Mucosa of descending colon (tissue), 3 donors: ENCODE data around the gene CCDC186. TPM values are rescaled to one million over a fixed set of nuclear protein-coding genes. Genes with fewer than 3 reads are reported as not detected.
A peak's percentile ranks its signal among the peaks of the same experiment; 100 is the strongest.

ENCODE experiments used
- ATAC-seq: fragments of 200-7000 bp; cut with Tn5 transposase; one replicate; pipeline ENCODE4 v1.9.1; 2020; ENCODE audit warnings: mild to moderate bottlenecking, moderate library complexity
- DNase-seq, 3 donors: peaks; one replicate each; pipeline ENCODE4 v3.0.0-alpha.2; 2020
- H3K36me3 ChIP-seq: fragments of 200-600 bp; one replicate; pipeline ENCODE4 v1.8.0; 2021; ENCODE audit warnings: low read depth, mild to moderate bottlenecking
- H3K4me1 ChIP-seq: fragments of 200-600 bp; one replicate; pipeline ENCODE4 v1.8.0; 2021; ENCODE audit warnings: low read depth, mild to moderate bottlenecking
- H3K4me3 ChIP-seq: fragments of 200-600 bp; one replicate; pipeline ENCODE4 v1.8.0; 2021; ENCODE audit warnings: mild to moderate bottlenecking
- H3K9me3 ChIP-seq: fragments of 200-600 bp; one replicate; pipeline ENCODE4 v1.8.0; 2021; ENCODE audit warnings: mild to moderate bottlenecking
- CTCF ChIP-seq: fragments of 200-600 bp; IDR thresholded peaks from one replicate; pipeline ENCODE4 v1.8.0; 2022; ENCODE audit warnings: antibody characterized with exemption, mild to moderate bottlenecking
- intact Hi-C, 2 donors: fragments of 100-400 bp; cut with DNase I in 1 of 2; cut with micrococcal nuclease in 1 of 2; formaldehyde crosslinking; loops; one replicate each; pipeline versions ENCODE4 v1.11.0 to v1.11.1; 2022; cut with DNase I, micrococcal nuclease
- total RNA-seq, 3 donors: library from RNA; stranded (reverse); fragmentation: NEBNext Ultra II Directional in 2 of 3; extraction: Animal tissue kit (Norgen Biotek cat#: 25700) in 2 of 3; gene quantifications; one replicate each; pipeline versions ENCODE4 v1.2.1 to v1.2.4, GENCODE V29; 2021 to 2023
- donor health status: DM: no; HTN: no; CAD: no; lungs with moderate emphysema.
- donor health status: DM: no; HTN: no; CAD: no.
- donor health status: DM: no; HTN: yes; CAD: no.

CCDC186 gene
- total RNA-seq, 3 donors from 2014 or later = 36.4 to 54.8 (median 53.6) TPM

DNA sequence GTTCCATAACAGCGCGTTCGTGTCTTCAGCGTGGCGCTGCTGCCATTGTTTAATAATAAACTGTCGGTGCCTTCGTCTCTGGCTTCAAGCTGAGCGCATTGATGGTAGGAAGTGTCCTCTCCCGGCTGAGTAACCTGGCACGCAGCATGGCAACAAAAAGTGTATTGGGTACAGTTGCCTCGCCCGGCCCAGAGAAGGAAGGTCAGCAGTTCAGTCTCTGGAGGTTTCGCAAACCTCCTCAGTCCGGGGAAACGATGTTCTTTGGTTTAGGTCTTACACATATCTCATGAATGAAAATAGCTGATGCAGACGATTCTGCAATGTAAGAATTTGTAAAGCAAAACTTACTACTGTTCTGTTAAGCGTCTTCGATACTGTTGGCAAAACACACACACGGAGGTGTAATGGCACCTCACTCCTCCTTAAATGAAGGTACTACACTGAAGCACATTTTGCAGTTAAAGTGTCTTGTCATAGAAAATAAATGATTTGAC lies 739 bp upstream of the CCDC186 start:
- TF ChIP-seq CTCF = no peak
- no peak for DNase-seq
- Histone ChIP-seq H3K4me1 (peaks cover 10% of the 10 kb centered on the region), H3K9me3 (no peaks in the 10 kb centered on the region), H3K36me3 (no peaks in the 10 kb centered on the region), H3K4me3 (peak overlapping the region; percentile 92)
- ATAC-seq = peak; percentile 71
- intact Hi-C loops = no loop called here

GRCh38 chr10:114173603-114173920 lies 441 bp downstream of the CCDC186 start:
- H3K4me3 ChIP-seq = peak overlapping the region; percentile 92
- peaks cover 9% of the 10 kb centered on the region for H3K9me3 ChIP-seq
- ATAC-seq (peak; percentile 5), DNase-seq (no peak)
- intact Hi-C loops = no loop called here
- H3K36me3 ChIP-seq = no peaks in the 10 kb centered on the region
- no peak for TF ChIP-seq CTCF
- H3K4me1 ChIP-seq = peaks cover 10% of the 10 kb centered on the region

DNA sequence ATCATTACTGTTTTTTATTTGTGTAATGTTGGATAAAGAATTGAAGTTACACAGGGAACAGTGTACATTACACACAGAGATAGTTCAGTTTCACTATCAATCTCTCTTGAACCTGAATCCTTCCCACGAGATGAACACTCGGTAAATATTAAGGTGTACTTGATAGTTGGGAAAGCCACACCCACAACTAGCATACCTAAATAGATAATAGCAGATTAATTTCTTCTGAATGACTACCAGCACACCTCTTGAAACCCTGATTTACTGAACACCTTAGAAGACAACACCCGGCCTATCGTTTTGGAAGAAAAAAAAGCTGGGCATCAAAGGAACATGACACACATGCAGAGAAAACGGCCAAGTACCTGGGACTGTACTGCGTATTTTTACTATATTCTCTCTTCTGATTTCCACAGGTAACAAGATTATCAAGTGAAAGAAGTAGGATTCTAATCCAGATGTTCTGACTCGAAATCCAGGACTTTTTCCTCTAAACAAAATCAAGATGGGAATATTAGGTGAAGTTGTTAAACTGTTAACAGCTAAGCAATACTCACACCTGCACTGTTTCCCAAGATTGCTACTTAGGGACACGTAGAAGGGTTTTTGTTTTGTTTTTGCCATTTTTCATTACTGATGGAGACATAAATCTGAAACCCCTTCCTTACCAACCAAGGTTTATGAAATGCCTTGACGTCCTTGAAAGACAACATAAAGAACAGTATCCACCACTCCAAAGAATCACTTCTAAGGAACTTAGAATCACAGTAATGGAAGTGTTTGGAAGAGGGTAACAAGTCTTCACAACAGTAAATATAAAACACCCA lies 1.0 kb downstream of the CCDC186 start:
- DNase-seq (no peak), ATAC-seq (no peak)
- no peak for TF ChIP-seq CTCF
- Histone ChIP-seq H3K36me3 (no peaks in the 10 kb centered on the region), H3K4me1 (peaks cover 10% of the 10 kb centered on the region), H3K4me3 (peak overlapping the region; percentile 92), H3K9me3 (peaks cover 12% of the 10 kb centered on the region)
- intact Hi-C loops = no loop called here

DNA sequence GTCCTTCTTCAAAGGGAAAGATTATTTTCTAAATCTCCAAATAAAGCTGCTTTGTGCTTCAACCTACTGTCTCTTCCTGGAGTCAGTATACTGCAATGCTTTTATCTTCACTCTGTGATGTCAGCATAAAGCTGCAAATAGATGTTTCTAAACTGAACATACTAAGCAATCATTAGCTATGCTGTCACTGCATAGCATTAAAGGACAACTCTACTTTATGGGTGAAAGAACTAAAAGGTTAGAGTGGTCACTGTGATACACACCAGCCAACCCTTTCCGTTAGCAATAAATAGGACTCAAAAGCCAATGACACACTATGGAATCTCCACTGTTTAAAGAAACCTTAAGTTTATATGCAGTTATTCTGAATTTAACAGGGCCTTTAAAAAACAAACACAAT lies 1.8 kb downstream of the CCDC186 start:
- no peak for ATAC-seq
- no peak overlapping the region for H3K4me3 ChIP-seq
- H3K9me3 ChIP-seq = peaks cover 12% of the 10 kb centered on the region
- intact Hi-C loops = no loop called here
- no peak for DNase-seq
- H3K4me1 ChIP-seq = peaks cover 11% of the 10 kb centered on the region
- no peak for TF ChIP-seq CTCF
- H3K36me3 ChIP-seq = no peaks in the 10 kb centered on the region

DNA sequence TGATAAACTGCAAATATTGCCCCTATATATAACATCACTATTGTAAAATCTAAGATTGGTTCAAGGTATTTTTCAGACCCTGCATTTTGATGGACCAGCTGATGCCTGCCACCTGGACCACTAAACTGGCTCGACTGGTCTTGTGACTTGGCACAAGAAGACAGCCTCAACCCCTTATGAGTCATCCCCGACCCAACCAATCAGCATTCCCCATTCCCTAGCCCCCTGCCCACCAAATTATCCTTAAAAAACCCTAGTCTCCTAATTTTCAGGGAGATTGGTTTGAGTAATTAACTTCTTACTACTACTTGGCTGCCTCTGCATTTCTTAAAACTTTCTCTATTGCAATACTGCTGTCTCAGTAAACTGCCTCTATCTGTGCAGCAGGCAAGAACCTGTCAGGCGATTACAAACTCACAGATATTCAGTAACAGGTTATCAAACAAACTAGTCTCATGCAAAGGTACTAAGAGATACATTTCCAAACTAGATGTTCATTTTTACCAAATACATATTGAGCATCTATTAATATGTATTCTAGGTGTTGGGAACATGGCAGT lies 5.5 kb downstream of the CCDC186 start:
- H3K36me3 ChIP-seq = no peaks in the 10 kb centered on the region
- peaks cover 15% of the 10 kb centered on the region for H3K4me1 ChIP-seq
- intact Hi-C loops = no loop called here
- ATAC-seq (no peak), DNase-seq (no peak)
- no peak for TF ChIP-seq CTCF
- H3K4me3 ChIP-seq = no peak overlapping the region
- peaks cover 12% of the 10 kb centered on the region for H3K9me3 ChIP-seq
